PFSK-1 (cell line): Measurements from ENCODE around the gene XRCC3.

Experiments
- FOXP2 ChIP-seq: optimal IDR thresholded peaks from 2 replicates; pipeline ENCODE3; 2011; ENCODE audit warnings: borderline replicate concordance, control low read depth, inconsistent platforms; ENCODE audit not compliant: insufficient read depth; ENCODE audit errors: extremely low read length, extremely low read depth
- POLR2AphosphoS5 ChIP-seq: IDR thresholded peaks from 2 replicates; pipeline ENCODE4 v1.6.1; 2012; ENCODE audit warnings: low read depth, mild to moderate bottlenecking, control low read depth, low read length, moderate library complexity
- REST ChIP-seq, 2 experiments: IDR thresholded peaks; 2 replicates each; pipeline versions ENCODE4 v1.6.1 to v1.8.0; 2011 to 2012; ENCODE audit warnings: low read depth in 2 of 2, low read length in 2 of 2, control low read depth in 1 of 2, inconsistent platforms in 1 of 2, mild to moderate bottlenecking in 1 of 2, moderate library complexity in 1 of 2; ENCODE audit not compliant: insufficient read depth in 1 of 2
- SIN3A ChIP-seq: IDR thresholded peaks from 2 replicates; pipeline ENCODE4 v1.6.1; 2012; ENCODE audit warnings: mild to moderate bottlenecking, low read length, moderate library complexity, borderline replicate concordance; ENCODE audit not compliant: insufficient read depth
- TAF1 ChIP-seq: IDR thresholded peaks from 2 replicates; pipeline ENCODE4 v1.6.1; 2012; ENCODE audit warnings: low read length, control low read depth, borderline replicate concordance; ENCODE audit not compliant: insufficient read depth

XRCC3 gene

GRCh38 chr14:103755060-103755459, 39.8 kb upstream of the XRCC3 start:
- no peak for TF ChIP-seq REST (IDR thresholded peaks at IDR 0.05; ENCODE audit: insufficient read depth in 1 of 2, low read depth in 2 of 2, low read length in 2 of 2)
- no peak for TF ChIP-seq SIN3A
- no peak for TF ChIP-seq FOXP2
- no peak for TF ChIP-seq POLR2AphosphoS5
- no peak for TF ChIP-seq TAF1

GRCh38 chr14:103753774-103754173, 38.5 kb upstream of the XRCC3 start:
- no peak for TF ChIP-seq POLR2AphosphoS5

- no peak for TF ChIP-seq POLR2AphosphoS5
- TF ChIP-seq FOXP2 = no peak
- TF ChIP-seq SIN3A = no peak
- TF ChIP-seq TAF1 = no peak
- TF ChIP-seq REST (IDR thresholded peaks at IDR 0.05; ENCODE audit: insufficient read depth in 1 of 2, low read depth in 2 of 2, low read length in 2 of 2) = no peak
Measured at GRCh38 chr14:103749860-103750259, 34.6 kb upstream of the XRCC3 start.

GRCh38 chr14:103749452-103749851, 34.2 kb upstream of the XRCC3 start:
- TF ChIP-seq TAF1 (no peak), POLR2AphosphoS5 (no peak), SIN3A (no peak), FOXP2 (no peak), REST (IDR thresholded peaks at IDR 0.05; ENCODE audit: insufficient read depth in 1 of 2, low read depth in 2 of 2, low read length in 2 of 2) (no peak)

- TF ChIP-seq TAF1 (no peak), POLR2AphosphoS5 (no peak), REST (IDR thresholded peaks at IDR 0.05; ENCODE audit: insufficient read depth in 1 of 2, low read depth in 2 of 2, low read length in 2 of 2) (no peak), FOXP2 (no peak), SIN3A (no peak)
Measured at GRCh38 chr14:103748534-103748857, 33.2 kb upstream of the XRCC3 start.
